Erythroblast (primary cell): ENCODE results near the gene DHX38.
"Not testable (repeated sequence)": the region's sequence is repeated elsewhere in the genome, so short reads cannot be mapped to it uniquely, and the experiment has no call there.

Experiments used
- DNase-seq, 2 experiments: peaks; one replicate each; lab custom pipeline; 2025; lab: John Stamatoyannopoulos, UW
- GATA1 ChIP-seq: IDR thresholded peaks from 2 replicates; pipeline ENCODE4 v1.6.1; 2011; ENCODE audit warnings: low read depth, mild to moderate bottlenecking, control low read depth, low read length, moderate library complexity
- POLR2A ChIP-seq: IDR thresholded peaks from 2 replicates; pipeline ENCODE4 v1.6.1; 2011; ENCODE audit warnings: mild to moderate bottlenecking, low read length

DHX38 gene

GRCh38 chr16:72093448-72094265 is at the start of gene DHX38, which contains the start of gene TXNL4B:
Gene DHX38 (plus strand): TSS chr16:72093847. CDS start chr16:72096158, 2,311 bp downstream.
Gene TXNL4B (minus strand): TSS chr16:72093620. CDS start chr16:72090749, 2,871 bp downstream.
- peak; percentile 98 for DNase-seq
- TF ChIP-seq GATA1 (no peak), POLR2A (peak; percentile 92)

DNA sequence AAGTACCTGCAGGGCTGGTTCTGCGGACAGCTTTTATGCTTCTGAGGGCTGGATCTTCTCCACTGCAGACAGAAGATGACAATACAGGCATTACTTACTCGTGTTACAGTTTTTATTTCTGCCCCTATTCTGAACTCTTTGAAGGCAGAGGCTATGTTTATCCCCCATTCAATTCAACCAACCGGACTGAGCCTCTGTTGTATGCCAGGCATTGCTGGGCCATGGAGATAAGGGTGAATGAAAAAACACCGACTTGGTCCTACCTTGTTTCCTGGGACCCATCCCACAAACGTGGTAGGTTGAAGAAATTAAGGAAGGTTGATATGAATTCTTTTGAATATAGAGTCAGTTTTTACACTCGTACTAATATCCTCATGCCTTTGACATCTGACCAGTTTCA is 49.4 kb upstream of the DHX38 start:
- TF ChIP-seq POLR2A (no peak), GATA1 (no peak)

GRCh38 chr16:72044825-72045359 is 48.8 kb upstream of the DHX38 start:
- TF ChIP-seq POLR2A: no peak
- no peak for DNase-seq

More for the DNA sequence above, 49.4 kb upstream of the DHX38 start:
- DNase-seq: peak in 1 of 2 experiments; percentile 27

DNA sequence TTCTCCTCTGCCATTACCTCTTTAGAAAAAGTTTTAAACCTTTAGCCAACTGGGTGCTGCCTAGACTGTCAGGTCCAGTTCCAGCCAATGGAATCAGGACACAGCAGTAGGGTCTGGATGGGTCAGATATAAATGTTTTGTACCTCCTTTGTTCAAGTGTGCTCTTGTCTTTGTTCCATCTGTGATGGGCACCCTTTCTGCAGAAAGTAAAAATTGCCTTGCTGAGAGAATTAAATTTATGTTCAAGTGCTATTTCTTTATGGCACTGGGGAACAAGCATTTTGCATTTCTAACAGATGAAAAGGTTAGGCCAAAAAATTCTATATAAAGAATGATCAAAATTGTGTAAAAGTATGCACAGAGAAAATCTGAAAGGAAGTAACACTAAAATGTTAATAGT is 44.5 kb upstream of the DHX38 start:
- DNase-seq: no peak
- no peak for TF ChIP-seq POLR2A
- TF ChIP-seq GATA1: no peak

DNA sequence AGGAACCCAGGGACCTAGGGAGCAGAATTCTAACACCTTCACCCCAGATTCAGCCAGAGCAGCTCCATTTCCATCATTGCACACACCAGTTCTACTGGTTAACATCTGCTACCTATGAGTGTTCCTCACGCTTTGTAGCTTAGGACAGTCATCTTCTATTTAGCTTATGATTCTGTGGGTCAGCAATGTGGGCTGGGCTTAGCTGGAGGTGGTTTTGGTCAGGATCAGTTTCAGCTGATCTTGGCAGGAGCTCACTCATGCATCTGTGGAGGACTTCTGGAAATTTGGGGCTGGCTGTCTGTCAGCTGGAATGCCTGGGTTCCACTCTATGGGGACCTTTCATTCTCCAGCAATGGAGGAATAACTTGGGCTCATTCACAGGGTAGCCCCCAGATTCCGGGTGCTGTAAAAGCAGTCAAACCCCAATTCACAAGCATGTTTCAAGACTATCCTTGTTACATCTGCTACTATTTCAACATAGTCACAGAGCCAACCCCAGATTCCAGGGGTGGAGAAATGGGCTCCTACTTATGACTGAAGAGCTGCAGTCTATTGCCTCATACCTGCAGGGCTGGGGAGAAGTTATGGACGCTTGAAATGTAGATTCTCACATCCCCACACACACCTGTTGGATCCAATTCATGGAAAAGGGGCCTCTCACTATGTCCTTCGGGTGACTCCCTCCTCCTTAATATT is 42.7 kb upstream of the DHX38 start:
- no peak for TF ChIP-seq POLR2A
- TF ChIP-seq GATA1: no peak
- no peak for DNase-seq

DNA sequence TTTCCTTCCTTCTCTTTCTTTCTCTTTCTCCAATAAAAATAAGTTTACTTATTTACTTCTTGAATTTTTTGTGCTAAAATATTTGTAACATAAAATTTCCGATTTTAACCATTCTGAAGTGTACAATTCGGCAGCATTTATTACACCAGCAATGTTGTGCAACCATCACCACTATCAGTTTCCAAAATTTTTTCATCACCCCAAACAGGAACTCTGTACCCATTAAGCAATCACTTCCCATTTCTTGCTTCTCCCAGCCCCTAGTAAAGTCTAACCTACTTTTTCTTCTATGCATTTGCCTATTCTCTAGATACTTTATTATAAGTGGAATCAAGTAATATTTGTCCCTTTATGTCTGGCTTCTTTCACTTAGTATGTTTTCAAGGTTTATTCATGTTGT is 41.8 kb upstream of the DHX38 start:
- no peak for DNase-seq
- TF ChIP-seq POLR2A: no peak
- no peak for TF ChIP-seq GATA1

DNA sequence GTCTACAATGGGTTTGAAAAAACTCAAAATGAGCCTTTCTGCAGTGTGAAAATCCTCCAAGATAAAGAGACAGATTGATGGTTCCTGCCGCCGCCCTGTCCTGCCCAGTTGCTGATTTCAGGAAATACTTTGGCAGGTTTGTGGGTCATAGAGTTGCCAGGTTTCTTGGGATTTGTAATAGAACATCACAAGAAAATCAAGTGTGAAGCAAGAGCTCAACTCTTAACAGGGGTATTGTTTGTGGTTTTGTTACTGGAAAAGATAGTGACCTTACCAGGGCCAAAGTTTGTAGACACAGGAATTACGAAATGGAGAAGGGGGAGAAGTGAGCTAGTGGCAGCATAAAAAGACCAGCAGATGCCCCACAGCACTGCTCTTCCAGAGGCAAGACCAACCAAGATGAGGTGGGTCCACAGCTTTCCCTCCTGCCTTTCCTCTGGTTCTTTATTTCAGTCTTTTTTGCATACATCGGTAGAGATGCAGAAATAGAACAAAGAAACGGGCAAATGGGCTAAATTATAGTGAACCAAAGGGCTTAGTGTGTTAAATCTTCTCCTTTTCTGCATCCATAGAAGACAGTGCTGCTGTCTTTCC is 39.3 kb upstream of the DHX38 start, which contains the start of gene HP:
HP (plus strand) TSS at position 252 of the 594 bp plus-strand sequence; CDS start at position 400, 148 bp downstream.
- DNase-seq: not testable (repeated sequence)

- TF ChIP-seq GATA1: no peak
- TF ChIP-seq POLR2A: no peak
- no peak for DNase-seq
These were observed 37.7 kb upstream of the DHX38 start for GRCh38 chr16:72055911-72056310.

DNA sequence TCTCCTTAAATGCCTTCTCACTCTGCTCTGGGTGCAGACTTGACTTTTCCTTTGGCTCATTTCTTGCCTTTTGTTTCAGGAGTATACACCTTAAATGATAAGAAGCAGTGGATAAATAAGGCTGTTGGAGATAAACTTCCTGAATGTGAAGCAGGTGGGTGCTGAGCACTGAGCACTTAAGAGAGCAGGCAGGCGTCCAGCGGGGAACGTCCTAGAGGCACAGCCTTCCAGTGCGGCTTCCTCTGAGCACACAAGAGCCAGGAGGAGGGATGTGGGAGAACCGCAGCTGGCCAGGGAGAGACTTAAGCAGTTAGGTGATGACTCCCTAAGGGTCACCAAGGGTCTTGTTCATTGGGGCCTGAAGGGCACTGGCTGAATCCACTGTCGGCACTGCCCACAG is 36.3 kb upstream of the DHX38 start:
- DNase-seq: not testable (repeated sequence)

DNA sequence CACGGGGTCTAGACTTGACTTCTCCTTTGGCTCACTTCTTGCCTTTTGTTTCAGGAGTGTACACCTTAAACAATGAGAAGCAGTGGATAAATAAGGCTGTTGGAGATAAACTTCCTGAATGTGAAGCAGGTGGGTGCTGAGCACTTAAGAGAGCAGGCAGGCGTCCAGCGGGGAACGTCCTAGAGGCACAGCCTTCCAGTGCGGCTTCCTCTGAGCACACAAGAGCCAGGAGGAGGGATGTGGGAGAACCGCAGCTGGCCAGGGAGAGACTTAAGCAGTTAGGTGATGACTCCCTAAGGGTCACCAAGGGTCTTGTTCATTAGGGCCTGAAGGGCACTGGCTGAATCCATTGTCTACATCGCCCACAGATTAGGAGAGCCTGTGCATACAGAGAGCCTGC is 34.6 kb upstream of the DHX38 start:
- not testable (repeated sequence) for DNase-seq

DNA sequence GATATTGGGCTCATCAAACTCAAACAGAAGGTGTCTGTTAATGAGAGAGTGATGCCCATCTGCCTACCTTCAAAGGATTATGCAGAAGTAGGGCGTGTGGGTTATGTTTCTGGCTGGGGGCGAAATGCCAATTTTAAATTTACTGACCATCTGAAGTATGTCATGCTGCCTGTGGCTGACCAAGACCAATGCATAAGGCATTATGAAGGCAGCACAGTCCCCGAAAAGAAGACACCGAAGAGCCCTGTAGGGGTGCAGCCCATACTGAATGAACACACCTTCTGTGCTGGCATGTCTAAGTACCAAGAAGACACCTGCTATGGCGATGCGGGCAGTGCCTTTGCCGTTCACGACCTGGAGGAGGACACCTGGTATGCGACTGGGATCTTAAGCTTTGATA is 33.2 kb upstream of the DHX38 start:
- no peak for TF ChIP-seq POLR2A
- TF ChIP-seq GATA1: no peak

DNA sequence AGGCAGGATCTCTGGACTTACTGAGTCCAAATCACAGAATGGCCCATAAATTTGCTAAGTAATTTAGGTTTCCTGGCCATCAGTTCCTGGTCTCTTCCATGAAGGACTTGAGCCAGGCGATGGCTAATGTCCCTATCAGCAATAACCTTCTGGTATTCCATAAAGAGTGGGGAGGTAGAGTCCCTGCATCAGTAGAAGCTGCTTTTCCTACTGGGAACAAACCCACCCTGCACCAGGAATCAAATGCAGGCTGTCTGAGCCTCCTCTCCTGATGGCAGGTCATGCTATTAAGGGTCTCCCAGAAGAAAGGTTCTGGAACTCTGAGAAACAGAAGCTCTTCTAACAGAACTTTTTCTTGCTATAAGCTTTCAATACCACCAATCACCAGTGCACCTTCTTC is 32.1 kb upstream of the DHX38 start:
- no peak for DNase-seq
- TF ChIP-seq GATA1: no peak
- no peak for TF ChIP-seq POLR2A

More for the DNA sequence above, 33.2 kb upstream of the DHX38 start:
- DNase-seq: no peak

DNA sequence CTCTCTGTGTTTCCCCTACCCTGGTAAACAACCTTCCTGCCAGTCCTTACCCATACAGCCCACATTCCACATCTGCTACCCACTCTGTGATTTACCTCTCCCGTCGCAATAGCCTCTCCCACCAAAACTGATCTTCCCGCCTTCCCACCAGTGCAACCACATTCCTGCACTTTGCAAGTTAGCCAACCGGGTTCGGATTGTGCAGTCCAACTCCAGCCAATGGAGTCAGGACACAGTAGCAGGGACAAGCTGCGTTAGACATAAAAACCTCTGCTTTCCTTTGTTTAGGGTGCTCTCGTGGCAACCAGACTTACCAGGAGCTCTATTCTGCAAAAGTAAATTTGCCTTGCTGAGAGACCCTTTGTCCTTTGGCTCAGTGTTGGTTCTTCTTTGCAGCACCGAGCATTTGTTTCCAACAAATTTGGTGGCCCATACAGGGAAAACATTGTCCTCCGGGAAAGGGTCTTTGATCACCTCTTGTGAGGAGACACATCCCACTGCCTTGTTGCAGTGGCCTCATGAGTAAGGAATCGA is 29.2 kb upstream of the DHX38 start:
- TF ChIP-seq POLR2A (no peak), GATA1 (no peak)
- DNase-seq: no peak

DNA sequence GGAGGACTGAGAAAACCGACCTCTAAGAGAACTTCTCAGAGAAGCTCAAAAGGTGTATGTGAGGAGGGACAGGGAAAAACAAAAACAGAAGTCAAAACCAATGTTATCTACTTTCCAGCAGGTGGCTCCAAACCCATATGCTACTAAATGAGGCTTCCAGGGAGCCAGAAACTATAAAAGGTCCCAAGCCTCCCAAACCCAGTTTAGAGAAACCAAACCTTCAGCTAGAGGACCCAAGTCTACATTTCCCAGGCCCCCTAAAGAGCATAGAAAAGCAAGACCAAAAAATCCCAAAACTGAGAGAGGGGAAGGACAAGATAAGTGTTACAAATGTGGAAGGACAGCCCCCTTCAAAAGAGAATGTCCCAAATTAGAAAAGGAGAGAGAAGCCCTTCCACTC is 26.9 kb upstream of the DHX38 start:
- peak; percentile 67 to 74 for DNase-seq
- no peak for TF ChIP-seq GATA1
- TF ChIP-seq POLR2A: no peak
